WI38 (cell line): ENCODE data around the gene GRID1.
"Not testable (repeated sequence)": the region's sequence is repeated elsewhere in the genome, so short reads cannot be mapped to it uniquely, and the experiment has no call there.

Experiments used
- H3K4me3 ChIP-seq: 2 replicates; pipeline ENCODE4 v1.5.1; 2011; ENCODE audit warnings: low read depth, mild to moderate bottlenecking, control low read depth, low read length
- CTCF ChIP-seq: IDR thresholded peaks from 2 replicates; pipeline ENCODE4 v1.5.1; 2012; ENCODE audit warnings: low read depth, mild to moderate bottlenecking, control low read depth, low read length

Gene GRID1

GRCh38 chr10:86082556-86082955 lies 284.0 kb downstream of the GRID1 start:
- TF ChIP-seq CTCF, result no peak
- no peak overlapping the region for H3K4me3 ChIP-seq

GRCh38 chr10:86079088-86079487 lies 287.5 kb downstream of the GRID1 start:
- TF ChIP-seq CTCF, result no peak
- H3K4me3 ChIP-seq, result no peak overlapping the region

- no peak overlapping the region for H3K4me3 ChIP-seq
- TF ChIP-seq CTCF, result no peak
Measured at GRCh38 chr10:86078639-86079035, 288.0 kb downstream of the GRID1 start.

- no peak for TF ChIP-seq CTCF
Measured at GRCh38 chr10:86077871-86078638, 288.5 kb downstream of the GRID1 start.

GRCh38 chr10:86077271-86077670 lies 289.3 kb downstream of the GRID1 start:
- no peak for TF ChIP-seq CTCF
- no peak overlapping the region for H3K4me3 ChIP-seq

More at GRCh38 chr10:86077871-86078638, 288.5 kb downstream of the GRID1 start:
- no peak overlapping the region for H3K4me3 ChIP-seq

GRCh38 chr10:86076497-86076896 lies 290.1 kb downstream of the GRID1 start:
- H3K4me3 ChIP-seq, result not testable (repeated sequence)

- no peak overlapping the region for H3K4me3 ChIP-seq
- no peak for TF ChIP-seq CTCF
Measured at GRCh38 chr10:86075512-86075911, 291.1 kb downstream of the GRID1 start.

- H3K4me3 ChIP-seq, result no peak overlapping the region
- TF ChIP-seq CTCF, result no peak
Measured at GRCh38 chr10:86074294-86074693, 292.3 kb downstream of the GRID1 start.
